ENCODE measurements around the gene KANSL1.

- TF ChIP-seq, protein P1, sequence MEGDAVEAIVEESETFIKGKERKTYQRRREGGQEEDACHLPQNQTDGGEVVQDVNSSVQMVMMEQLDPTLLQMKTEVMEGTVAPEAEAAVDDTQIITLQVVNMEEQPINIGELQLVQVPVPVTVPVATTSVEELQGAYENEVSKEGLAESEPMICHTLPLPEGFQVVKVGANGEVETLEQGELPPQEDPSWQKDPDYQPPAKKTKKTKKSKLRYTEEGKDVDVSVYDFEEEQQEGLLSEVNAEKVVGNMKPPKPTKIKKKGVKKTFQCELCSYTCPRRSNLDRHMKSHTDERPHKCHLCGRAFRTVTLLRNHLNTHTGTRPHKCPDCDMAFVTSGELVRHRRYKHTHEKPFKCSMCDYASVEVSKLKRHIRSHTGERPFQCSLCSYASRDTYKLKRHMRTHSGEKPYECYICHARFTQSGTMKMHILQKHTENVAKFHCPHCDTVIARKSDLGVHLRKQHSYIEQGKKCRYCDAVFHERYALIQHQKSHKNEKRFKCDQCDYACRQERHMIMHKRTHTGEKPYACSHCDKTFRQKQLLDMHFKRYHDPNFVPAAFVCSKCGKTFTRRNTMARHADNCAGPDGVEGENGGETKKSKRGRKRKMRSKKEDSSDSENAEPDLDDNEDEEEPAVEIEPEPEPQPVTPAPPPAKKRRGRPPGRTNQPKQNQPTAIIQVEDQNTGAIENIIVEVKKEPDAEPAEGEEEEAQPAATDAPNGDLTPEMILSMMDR (IDR thresholded peaks at IDR 0.05), result no peak
- TF ChIP-seq, protein P2, sequence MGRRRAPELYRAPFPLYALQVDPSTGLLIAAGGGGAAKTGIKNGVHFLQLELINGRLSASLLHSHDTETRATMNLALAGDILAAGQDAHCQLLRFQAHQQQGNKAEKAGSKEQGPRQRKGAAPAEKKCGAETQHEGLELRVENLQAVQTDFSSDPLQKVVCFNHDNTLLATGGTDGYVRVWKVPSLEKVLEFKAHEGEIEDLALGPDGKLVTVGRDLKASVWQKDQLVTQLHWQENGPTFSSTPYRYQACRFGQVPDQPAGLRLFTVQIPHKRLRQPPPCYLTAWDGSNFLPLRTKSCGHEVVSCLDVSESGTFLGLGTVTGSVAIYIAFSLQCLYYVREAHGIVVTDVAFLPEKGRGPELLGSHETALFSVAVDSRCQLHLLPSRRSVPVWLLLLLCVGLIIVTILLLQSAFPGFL (CRISPR knock-in tag; IDR thresholded peaks at IDR 0.05; ENCODE audit: borderline replicate concordance), result no peak
- TF ChIP-seq NFYB (CRISPR knock-in tag; conservative IDR thresholded peaks at IDR 0.05; ENCODE audit: low read depth) (no peak), FOXK1 (CRISPR knock-in tag; IDR thresholded peaks at IDR 0.05) (no peak), IRF2 (CRISPR knock-in tag; IDR thresholded peaks at IDR 0.05; ENCODE audit: borderline replicate concordance, low read depth) (no peak), CBFB (CRISPR knock-in tag; IDR thresholded peaks at IDR 0.05; ENCODE audit: low read depth) (no peak), OVOL2 (CRISPR knock-in tag; IDR thresholded peaks at IDR 0.05; ENCODE audit: borderline replicate concordance) (no peak), CREB1 (CRISPR knock-in tag; IDR thresholded peaks at IDR 0.05) (no peak), FOXP1 (CRISPR knock-in tag; IDR thresholded peaks at IDR 0.05; ENCODE audit: borderline replicate concordance) (no peak), ZNF281 (CRISPR knock-in tag; IDR thresholded peaks at IDR 0.05) (no peak), TEAD4 (CRISPR knock-in tag; IDR thresholded peaks at IDR 0.05) (no peak), SMAD3 (CRISPR knock-in tag; IDR thresholded peaks at IDR 0.05; ENCODE audit: borderline replicate concordance) (no peak)
Observed at GRCh38 chr17:46150216-46150963, 42.8 kb downstream of the KANSL1 start.

Data from WTC11 (cell line).